ENCODE results near the gene PRKAG2. TPM values are rescaled to one million over a fixed set of nuclear protein-coding genes. Genes with fewer than 3 reads are reported as not detected.

The PRKAG2 gene
- total and polyA plus RNA-seq, 4 donors: 3.6 to 25.1 (median 16.8) TPM

- Histone ChIP-seq H3K9ac (ENCODE audit: low read depth in 1 of 2, low read length in 2 of 2) (no peak overlapping the region), H3K4me1 (ENCODE audit: control insufficient read depth in 4 of 4, insufficient read depth in 4 of 4, low read length in 3 of 4) (peaks cover 0 to 39% (median 17%) of the 10 kb centered on the region in 4 donors), H3K4me3 (ENCODE audit: low read depth in 1 of 3, low read length in 3 of 3) (no peak overlapping the region), H3K36me3 (ENCODE audit: control insufficient read depth in 4 of 4, insufficient read depth in 3 of 4, low read depth in 1 of 4, low read length in 3 of 4) (peaks cover 0 to 6% (median 0%) of the 10 kb centered on the region in 4 donors), H3K27ac (ENCODE audit: low read depth in 1 of 2, low read length in 2 of 2) (peak overlapping the region; percentile 39 to 44), H3K9me3 (ENCODE audit: control insufficient read depth in 4 of 4, low read length in 3 of 4) (no peaks in the 10 kb centered on the region), H3K27me3 (ENCODE audit: control insufficient read depth in 4 of 4, insufficient read depth in 4 of 4, low read length in 3 of 4) (no peaks in the 10 kb centered on the region)
- DNase-seq (ENCODE audit: low spot score): no peak
- no peak for TF ChIP-seq GABPA (IDR thresholded peaks at IDR 0.05 in 1 of 2, conservative IDR thresholded peaks at IDR 0.05 in 1 of 2)
- no peak for TF ChIP-seq REST (IDR thresholded peaks at IDR 0.05)
- no peak for TF ChIP-seq EGR1 (IDR thresholded peaks at IDR 0.05; ENCODE audit: low read depth in 2 of 2)
- TF ChIP-seq FOXA1 (IDR thresholded peaks at IDR 0.05): no peak
- WGBS: 66% methylated on average over 18 of the region's 18 CpGs
Measured at GRCh38 chr7:151853896-151854719, 22.8 kb downstream of the PRKAG2 start.

- TF ChIP-seq NR2F2 (IDR thresholded peaks at IDR 0.05): no peak
- TF ChIP-seq GABPA (IDR thresholded peaks at IDR 0.05 in 1 of 2, conservative IDR thresholded peaks at IDR 0.05 in 1 of 2): no peak
- Histone ChIP-seq H3K27ac (ENCODE audit: low read depth in 1 of 2, low read length in 2 of 2) (peak overlapping the region in 1 of 2 donors; percentile 52), H3K9me3 (ENCODE audit: control insufficient read depth in 4 of 4, low read length in 3 of 4) (no peaks in the 10 kb centered on the region), H3K27me3 (ENCODE audit: control insufficient read depth in 4 of 4, insufficient read depth in 4 of 4, low read length in 3 of 4) (no peaks in the 10 kb centered on the region), H3K9ac (ENCODE audit: low read depth in 1 of 2, low read length in 2 of 2) (no peak overlapping the region), H3K4me3 (ENCODE audit: low read depth in 1 of 3, low read length in 3 of 3) (no peak overlapping the region), H3K36me3 (ENCODE audit: control insufficient read depth in 4 of 4, insufficient read depth in 3 of 4, low read depth in 1 of 4, low read length in 3 of 4) (peaks cover 0 to 9% (median 0%) of the 10 kb centered on the region in 4 donors), H3K4me1 (ENCODE audit: control insufficient read depth in 4 of 4, insufficient read depth in 4 of 4, low read length in 3 of 4) (peaks cover 0 to 35% (median 12%) of the 10 kb centered on the region in 4 donors)
- 90% methylated on average over 19 of the region's 19 CpGs for WGBS
- no peak for DNase-seq (ENCODE audit: low spot score)
Measured at GRCh38 chr7:151852486-151853396, 24.2 kb downstream of the PRKAG2 start.

- peak overlapping the region in 1 of 2 donors; percentile 48 for H3K9ac ChIP-seq (ENCODE audit: low read depth in 1 of 2, low read length in 2 of 2)
- H3K36me3 ChIP-seq (ENCODE audit: control insufficient read depth in 4 of 4, insufficient read depth in 3 of 4, low read depth in 1 of 4, low read length in 3 of 4): peaks cover 0 to 12% (median 0%) of the 10 kb centered on the region in 4 donors
- H3K27me3 ChIP-seq (ENCODE audit: control insufficient read depth in 4 of 4, insufficient read depth in 4 of 4, low read length in 3 of 4): no peaks in the 10 kb centered on the region
- peak overlapping the region; percentile 52 to 58 for H3K27ac ChIP-seq (ENCODE audit: low read depth in 1 of 2, low read length in 2 of 2)
- no peak for DNase-seq (ENCODE audit: low spot score)
- peaks cover 0 to 35% (median 12%) of the 10 kb centered on the region in 4 donors for H3K4me1 ChIP-seq (ENCODE audit: control insufficient read depth in 4 of 4, insufficient read depth in 4 of 4, low read length in 3 of 4)
- WGBS: 40% methylated on average over 13 of the region's 13 CpGs
- no peak for TF ChIP-seq EGR1 (IDR thresholded peaks at IDR 0.05; ENCODE audit: low read depth in 2 of 2)
- no peaks in the 10 kb centered on the region for H3K9me3 ChIP-seq (ENCODE audit: control insufficient read depth in 4 of 4, low read length in 3 of 4)
- peak overlapping the region in 1 of 3 donors; percentile 16 for H3K4me3 ChIP-seq (ENCODE audit: low read depth in 1 of 3, low read length in 3 of 3)
Measured at GRCh38 chr7:151851782-151852181, 25.1 kb downstream of the PRKAG2 start.
